CD8-positive, alpha-beta memory T cell (primary cell): ENCODE measurements around the gene KCNH8. TPM values are rescaled to one million over a fixed set of nuclear protein-coding genes. Genes with fewer than 3 reads are reported as not detected.
A peak's percentile ranks its signal among the peaks of the same experiment; 100 is the strongest.

ENCODE experiments used
- CTCF ChIA-PET: fragments of 350-600 bp; sonication (Branson Sonifier 250); formaldehyde crosslinking; loops from one replicate; lab custom pipeline; 2021; ENCODE audit warnings: antibody characterized with exemption; lab: Charles Lee
- POLR2A ChIA-PET: fragments of 350-600 bp; sonication (Branson Sonifier 250); formaldehyde crosslinking; loops from one replicate; lab custom pipeline; 2021; ENCODE audit warnings: antibody characterized with exemption; lab: Charles Lee
- DNase-seq, 5 donors: peaks; one replicate each; pipeline versions ENCODE4 v3.0.0 to v3.0.0-alpha.2; 2020 to 2022; ENCODE audit warnings: mixed read lengths in 1 of 5
- H3K27ac ChIP-seq: one replicate; pipeline ENCODE4 v1.7.0; 2013; ENCODE audit warnings: low read depth, mild to moderate bottlenecking, low read length, moderate library complexity
- H3K27me3 ChIP-seq: 2 replicates; pipeline ENCODE4 v1.7.0; 2013; ENCODE audit warnings: low read length, mild to moderate bottlenecking; ENCODE audit not compliant: insufficient read depth, poor library complexity, severe bottlenecking
- H3K36me3 ChIP-seq: 2 replicates; pipeline ENCODE4 v1.7.0; 2013; ENCODE audit warnings: mild to moderate bottlenecking, low read length, moderate library complexity; ENCODE audit not compliant: insufficient read depth
- H3K4me1 ChIP-seq: 2 replicates; pipeline ENCODE4 v1.7.0; 2013; ENCODE audit warnings: mild to moderate bottlenecking, low read length, moderate library complexity; ENCODE audit not compliant: insufficient read depth
- H3K4me3 ChIP-seq: 2 replicates; pipeline ENCODE4 v1.7.0; 2013; ENCODE audit warnings: mild to moderate bottlenecking, low read length
- H3K9me3 ChIP-seq: 2 replicates; pipeline ENCODE4 v1.7.0; 2013; ENCODE audit warnings: mild to moderate bottlenecking, low read length
- H3K27ac Mint-ChIP-seq, 8 donors: one replicate each; pipeline ENCODE4 v1.8.0; 2020 to 2021; ENCODE audit warnings: mixed read lengths in 8 of 8, mild to moderate bottlenecking in 6 of 8, inconsistent platforms in 3 of 8, moderate library complexity in 3 of 8
- H3K27me3 Mint-ChIP-seq, 2 donors: one replicate each; pipeline ENCODE4 v1.8.0; 2020 to 2021; ENCODE audit warnings: mixed read lengths in 2 of 2, mild to moderate bottlenecking in 1 of 2, moderate library complexity in 1 of 2
- H3K36me3 Mint-ChIP-seq, 3 donors: one replicate each; pipeline ENCODE4 v1.8.0; 2020 to 2021; ENCODE audit warnings: mixed read lengths in 3 of 3, inconsistent platforms in 1 of 3, mild to moderate bottlenecking in 1 of 3
- H3K4me1 Mint-ChIP-seq, 3 donors: one replicate each; pipeline ENCODE4 v1.8.0; 2020 to 2021; ENCODE audit warnings: mixed read lengths in 3 of 3, inconsistent platforms in 1 of 3, mild to moderate bottlenecking in 1 of 3
- H3K4me3 Mint-ChIP-seq, 7 donors: one replicate each; pipeline ENCODE4 v1.8.0; 2020 to 2021; ENCODE audit warnings: mixed read lengths in 7 of 7, mild to moderate bottlenecking in 6 of 7, moderate library complexity in 4 of 7, inconsistent platforms in 2 of 7
- H3K9me3 Mint-ChIP-seq, 5 donors: one replicate each; pipeline ENCODE4 v1.8.0; 2020 to 2022; ENCODE audit warnings: mixed read lengths in 5 of 5, mild to moderate bottlenecking in 3 of 5, moderate library complexity in 2 of 5, inconsistent platforms in 1 of 5
- polyA plus RNA-seq: library from polyadenylated mRNA; unstranded; fragments of 300-500 nt; fragmentation: Illumina TruSeq; gene quantifications from one replicate; pipeline ENCODE4 v1.2.3, GENCODE V29; 2021
- total RNA-seq, 2 experiments: library from RNA; stranded (reverse); gene quantifications; one replicate each; pipeline ENCODE4 v1.2.3, GENCODE V29; 2021

The KCNH8 gene
- total and polyA plus RNA-seq, 3 experiments from 2014 or later, result not detected

DNA sequence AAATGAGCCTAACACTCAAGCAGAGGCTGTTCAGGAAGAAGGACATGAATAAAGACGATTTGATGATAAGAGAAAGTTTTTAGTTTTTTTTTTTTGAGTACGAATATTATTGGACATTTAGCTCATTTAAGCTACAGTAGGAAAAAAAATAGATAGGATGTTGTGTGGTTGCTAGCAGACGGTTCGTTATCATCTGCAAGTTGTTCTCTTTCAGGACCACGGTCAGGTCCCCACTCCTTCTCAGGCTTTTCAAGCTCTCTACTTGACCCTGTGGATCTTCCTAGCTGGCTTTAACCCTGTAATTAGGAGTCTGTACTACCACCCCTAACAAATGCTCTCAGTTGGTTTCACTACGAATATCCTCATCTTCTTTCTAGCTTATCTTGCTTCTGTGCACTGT, 1.1 kb downstream of the KCNH8 start:
- Histone ChIP-seq H3K4me3 (no peak overlapping the region), H3K27me3 (no peaks in the 10 kb centered on the region), H3K27ac (no peak overlapping the region), H3K36me3 (no peaks in the 10 kb centered on the region), H3K9me3 (no peaks in the 10 kb centered on the region), H3K4me1 (peaks cover 5% of the 10 kb centered on the region)
- peak in 2 of 5 donors; percentile 3 to 19 for DNase-seq
- ChIA-PET POLR2A (no interaction called here), CTCF (no interaction called here)
- Mint-ChIP-seq H3K36me3 (peaks cover 0 to 3% (median 0%) of the 10 kb centered on the region in 3 donors), H3K4me3 (peak overlapping the region in 3 of 7 donors; percentile 1 to 83 (median 79)), H3K27ac (peak overlapping the region in 1 of 8 donors; percentile 27), H3K9me3 (peaks cover 0 to 6% (median 4%) of the 10 kb centered on the region in 5 donors), H3K27me3 (peaks cover 1 to 17% of the 10 kb centered on the region in 2 donors), H3K4me1 (peaks cover 19 to 28% (median 22%) of the 10 kb centered on the region in 3 donors)

DNA sequence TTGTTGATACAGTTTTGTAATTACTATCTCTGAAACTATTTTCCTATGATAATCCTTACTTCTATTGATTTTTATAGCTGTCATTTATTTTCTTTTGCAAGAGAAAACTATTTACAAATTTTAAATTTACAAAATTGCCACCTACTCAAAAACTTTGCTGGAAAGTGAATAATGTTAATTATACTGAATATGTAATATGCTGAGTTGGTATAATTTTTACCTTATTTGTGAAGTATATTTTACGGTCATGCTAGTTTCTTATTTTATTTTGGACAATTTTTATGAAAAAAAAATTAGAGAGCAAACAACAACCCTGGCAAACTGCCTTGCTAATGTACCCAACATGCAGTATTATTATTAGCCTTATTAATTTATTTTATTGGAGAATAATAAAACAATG, 2.9 kb downstream of the KCNH8 start:
- H3K27me3 ChIP-seq, result no peaks in the 10 kb centered on the region
- no peaks in the 10 kb centered on the region for H3K9me3 ChIP-seq
- peaks cover 5% of the 10 kb centered on the region for H3K4me1 ChIP-seq
- H3K27me3 Mint-ChIP-seq, result peaks cover 1 to 22% of the 10 kb centered on the region in 2 donors
- no peaks in the 10 kb centered on the region for H3K36me3 ChIP-seq
- POLR2A ChIA-PET, result no interaction called here
- H3K36me3 Mint-ChIP-seq, result peaks cover 0 to 3% (median 0%) of the 10 kb centered on the region in 3 donors
- no peak for DNase-seq
- no peak overlapping the region for H3K4me3 Mint-ChIP-seq
- no peak overlapping the region for H3K27ac ChIP-seq
- CTCF ChIA-PET, result no interaction called here
- no peak overlapping the region for H3K4me3 ChIP-seq
- peaks cover 15 to 25% (median 21%) of the 10 kb centered on the region in 3 donors for H3K4me1 Mint-ChIP-seq
- H3K27ac Mint-ChIP-seq, result no peak overlapping the region
- H3K9me3 Mint-ChIP-seq, result no peaks in the 10 kb centered on the region

- Mint-ChIP-seq H3K27ac (no peak overlapping the region), H3K27me3 (peaks cover 1 to 11% of the 10 kb centered on the region in 2 donors), H3K36me3 (no peaks in the 10 kb centered on the region), H3K9me3 (no peaks in the 10 kb centered on the region), H3K4me3 (no peak overlapping the region), H3K4me1 (peaks cover 0 to under 1% (median 0%) of the 10 kb centered on the region in 3 donors)
- no peak for DNase-seq
- Histone ChIP-seq H3K36me3 (no peaks in the 10 kb centered on the region), H3K27ac (no peak overlapping the region), H3K9me3 (no peaks in the 10 kb centered on the region), H3K4me3 (no peak overlapping the region), H3K4me1 (no peaks in the 10 kb centered on the region), H3K27me3 (no peaks in the 10 kb centered on the region)
- CTCF ChIA-PET, result no interaction called here
- POLR2A ChIA-PET, result no interaction called here
These were observed 6.5 kb downstream of the KCNH8 start for GRCh38 chr3:19154693-19155250.

DNA sequence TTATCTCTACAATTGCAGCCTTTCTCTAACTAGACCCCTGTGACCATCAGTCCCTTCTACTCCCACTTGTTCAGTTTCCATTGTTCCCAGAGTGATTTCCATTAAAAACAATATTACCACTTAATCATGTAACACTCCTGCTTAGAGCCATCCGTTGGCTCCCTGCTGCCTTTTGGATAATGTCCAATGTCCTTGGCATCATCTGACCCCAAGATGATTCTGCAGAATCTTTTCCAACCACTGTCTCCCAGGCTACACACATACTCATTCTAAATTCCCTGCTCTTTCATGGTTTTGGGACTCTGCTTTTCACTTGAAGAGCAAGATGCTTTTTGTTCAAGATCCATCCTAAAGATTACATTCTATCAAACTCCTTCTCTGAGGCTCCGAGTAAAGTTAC, 7.1 kb downstream of the KCNH8 start:
- no peak overlapping the region for H3K27ac ChIP-seq
- H3K27ac Mint-ChIP-seq, result no peak overlapping the region
- no peaks in the 10 kb centered on the region for H3K9me3 ChIP-seq
- H3K9me3 Mint-ChIP-seq, result no peaks in the 10 kb centered on the region
- no peaks in the 10 kb centered on the region for H3K36me3 Mint-ChIP-seq
- no peak overlapping the region for H3K4me3 Mint-ChIP-seq
- peaks cover 1 to 7% of the 10 kb centered on the region in 2 donors for H3K27me3 Mint-ChIP-seq
- H3K4me3 ChIP-seq, result no peak overlapping the region
- H3K27me3 ChIP-seq, result no peaks in the 10 kb centered on the region
- DNase-seq, result no peak
- H3K4me1 Mint-ChIP-seq, result no peaks in the 10 kb centered on the region
- H3K4me1 ChIP-seq, result no peaks in the 10 kb centered on the region
- H3K36me3 ChIP-seq, result no peaks in the 10 kb centered on the region
- ChIA-PET CTCF (no interaction called here), POLR2A (no interaction called here)

DNA sequence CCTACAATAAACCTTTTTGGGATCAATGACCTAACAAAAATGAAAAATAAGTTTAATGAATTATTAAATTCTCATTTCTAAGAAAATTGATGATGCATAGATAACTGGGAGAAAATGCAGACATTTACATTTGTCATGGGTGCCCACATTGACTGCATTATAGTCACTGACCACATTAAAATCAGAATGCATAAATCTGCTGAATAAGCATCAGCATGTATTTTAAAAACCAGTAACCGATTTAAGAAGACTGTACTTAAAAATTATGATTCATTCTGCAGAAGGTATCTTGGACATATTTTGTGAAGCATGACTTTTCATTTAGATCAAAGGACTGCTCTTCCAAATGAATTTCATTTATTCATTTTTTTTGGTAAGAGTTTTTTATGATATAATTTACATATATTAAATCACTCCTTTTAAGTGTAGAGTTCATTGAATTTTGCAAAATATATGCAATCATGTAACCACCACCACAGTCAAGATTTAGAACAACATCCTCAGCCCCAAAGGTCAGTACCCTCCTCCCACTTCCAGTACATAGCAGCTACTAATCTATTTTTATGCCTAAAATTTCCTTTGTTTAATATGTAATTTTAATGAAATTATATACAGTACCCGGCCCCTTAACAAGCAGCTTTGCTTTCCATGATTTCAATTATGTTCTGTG, 11.8 kb downstream of the KCNH8 start:
- H3K36me3 Mint-ChIP-seq, result no peaks in the 10 kb centered on the region
- no peaks in the 10 kb centered on the region for H3K27me3 ChIP-seq
- ChIA-PET CTCF (no interaction called here), POLR2A (no interaction called here)
- peaks cover 0 to 5% of the 10 kb centered on the region in 2 donors for H3K27me3 Mint-ChIP-seq
- DNase-seq, result no peak
- H3K9me3 ChIP-seq, result no peaks in the 10 kb centered on the region
- no peak overlapping the region for H3K27ac Mint-ChIP-seq
- H3K4me1 Mint-ChIP-seq, result no peaks in the 10 kb centered on the region
- H3K4me3 ChIP-seq, result no peak overlapping the region
- H3K4me1 ChIP-seq, result no peaks in the 10 kb centered on the region
- H3K4me3 Mint-ChIP-seq, result no peak overlapping the region
- H3K27ac ChIP-seq, result no peak overlapping the region
- H3K9me3 Mint-ChIP-seq, result no peaks in the 10 kb centered on the region
- H3K36me3 ChIP-seq, result no peaks in the 10 kb centered on the region

- no peaks in the 10 kb centered on the region for H3K4me1 Mint-ChIP-seq
- Histone ChIP-seq H3K4me3 (no peak overlapping the region), H3K4me1 (no peaks in the 10 kb centered on the region), H3K36me3 (no peaks in the 10 kb centered on the region), H3K9me3 (no peaks in the 10 kb centered on the region), H3K27me3 (no peaks in the 10 kb centered on the region), H3K27ac (no peak overlapping the region)
- H3K27ac Mint-ChIP-seq, result no peak overlapping the region
- no peak overlapping the region for H3K4me3 Mint-ChIP-seq
- DNase-seq, result no peak
- POLR2A ChIA-PET, result no interaction called here
- H3K9me3 Mint-ChIP-seq, result peaks cover 0 to 4% (median 0%) of the 10 kb centered on the region in 5 donors
- no peaks in the 10 kb centered on the region for H3K27me3 Mint-ChIP-seq
- H3K36me3 Mint-ChIP-seq, result no peaks in the 10 kb centered on the region
- CTCF ChIA-PET, result no interaction called here
These were observed 17.3 kb downstream of the KCNH8 start for GRCh38 chr3:19165654-19166053.

- H3K27ac ChIP-seq, result no peak overlapping the region
- Mint-ChIP-seq H3K36me3 (no peaks in the 10 kb centered on the region), H3K9me3 (peaks cover 0 to 4% (median 0%) of the 10 kb centered on the region in 5 donors), H3K4me1 (no peaks in the 10 kb centered on the region), H3K27ac (no peak overlapping the region), H3K4me3 (no peak overlapping the region), H3K27me3 (peaks cover 0 to 3% of the 10 kb centered on the region in 2 donors)
- DNase-seq, result no peak
- no peaks in the 10 kb centered on the region for H3K9me3 ChIP-seq
- H3K36me3 ChIP-seq, result no peaks in the 10 kb centered on the region
- H3K27me3 ChIP-seq, result no peaks in the 10 kb centered on the region
- H3K4me1 ChIP-seq, result no peaks in the 10 kb centered on the region
- no peak overlapping the region for H3K4me3 ChIP-seq
- ChIA-PET CTCF (no interaction called here), POLR2A (no interaction called here)
These were observed 23.5 kb downstream of the KCNH8 start for GRCh38 chr3:19171794-19172193.

GRCh38 chr3:19173945-19174344, 25.6 kb downstream of the KCNH8 start:
- Histone ChIP-seq H3K4me3 (no peak overlapping the region), H3K27me3 (no peaks in the 10 kb centered on the region), H3K9me3 (no peaks in the 10 kb centered on the region), H3K27ac (no peak overlapping the region), H3K4me1 (no peaks in the 10 kb centered on the region), H3K36me3 (no peaks in the 10 kb centered on the region)
- Mint-ChIP-seq H3K4me3 (no peak overlapping the region), H3K27ac (no peak overlapping the region), H3K9me3 (peaks cover 0 to 4% (median 0%) of the 10 kb centered on the region in 5 donors), H3K27me3 (peaks cover 0 to 3% of the 10 kb centered on the region in 2 donors), H3K4me1 (no peaks in the 10 kb centered on the region), H3K36me3 (no peaks in the 10 kb centered on the region)
- no peak for DNase-seq
- CTCF ChIA-PET, result interaction anchor here (1.4 kb wide), 1 partner anchor 16 kb away, joined by 3 read pairs; no protein-coding TSS in a partner anchor
- POLR2A ChIA-PET, result no interaction called here
